Activated effector memory CD4-positive, alpha-beta T cell treated with anti-CD3 and anti-CD28 coated beads, Interleukin-2, amount 50 U/mL, for 16 hours (primary cell): Measurements from ENCODE around the gene HIPK4.
"Not testable (repeated sequence)": the region's sequence is repeated elsewhere in the genome, so short reads cannot be mapped to it uniquely, and the experiment has no call there.

Source experiments
- DNase-seq: peaks from one replicate; pipeline ENCODE4 v3.0.0-alpha.2; 2020

The HIPK4 gene

DNA sequence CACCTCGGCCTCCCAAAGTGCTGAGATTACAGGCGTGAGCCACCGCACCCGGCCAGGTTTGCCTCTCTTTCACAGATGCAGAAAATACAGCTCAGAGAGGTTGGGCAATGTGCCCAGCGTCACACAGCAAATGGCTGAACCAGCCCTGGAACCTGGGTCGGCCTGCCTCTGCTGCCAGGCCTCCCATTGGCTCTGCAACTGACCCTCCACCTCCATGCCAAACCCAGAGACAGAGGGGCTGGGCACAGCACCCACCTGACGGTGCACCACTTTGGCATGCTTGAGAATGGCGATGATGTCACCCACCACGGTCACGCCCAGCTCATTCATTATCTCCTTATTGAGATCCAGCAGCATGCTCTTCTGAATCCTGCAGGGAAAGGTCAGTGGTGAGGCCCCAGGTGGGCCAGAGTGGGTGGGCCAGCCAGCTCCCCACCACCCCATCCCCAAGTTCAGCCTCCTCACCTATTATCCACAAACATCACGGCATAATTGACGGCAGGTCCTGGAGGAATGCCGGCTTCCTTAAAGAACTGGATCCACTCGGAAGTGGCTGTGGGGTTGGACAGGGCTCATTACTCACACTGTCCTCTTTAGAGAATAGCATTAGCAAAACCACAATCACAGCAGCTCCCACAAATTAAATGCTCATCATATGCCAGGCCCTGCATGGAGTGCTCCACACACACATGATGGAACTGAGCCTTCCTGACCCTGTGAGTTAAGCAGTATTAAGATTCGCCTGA lies 54.0 kb downstream of the HIPK4 start:
- DNase-seq: no peak

DNA sequence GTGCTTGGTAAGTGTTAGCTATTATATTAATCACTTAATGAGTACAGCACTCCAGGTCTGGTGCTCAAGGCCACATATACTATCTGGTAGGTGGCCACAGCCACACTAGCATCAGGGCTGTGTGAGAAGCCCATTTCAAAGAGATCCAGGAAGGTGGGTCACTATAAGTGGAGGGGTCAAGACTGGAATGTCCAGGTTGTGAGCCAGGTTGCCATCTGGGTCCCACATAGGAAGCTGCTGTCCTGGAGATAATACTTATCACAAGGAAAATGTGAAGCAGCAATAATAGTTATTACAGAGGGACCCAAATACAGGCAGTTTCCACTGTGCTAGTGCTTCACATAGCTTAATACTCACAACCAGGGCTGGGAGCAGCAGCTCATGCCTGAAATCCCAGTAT lies 54.9 kb downstream of the HIPK4 start:
- DNase-seq: no peak

DNA sequence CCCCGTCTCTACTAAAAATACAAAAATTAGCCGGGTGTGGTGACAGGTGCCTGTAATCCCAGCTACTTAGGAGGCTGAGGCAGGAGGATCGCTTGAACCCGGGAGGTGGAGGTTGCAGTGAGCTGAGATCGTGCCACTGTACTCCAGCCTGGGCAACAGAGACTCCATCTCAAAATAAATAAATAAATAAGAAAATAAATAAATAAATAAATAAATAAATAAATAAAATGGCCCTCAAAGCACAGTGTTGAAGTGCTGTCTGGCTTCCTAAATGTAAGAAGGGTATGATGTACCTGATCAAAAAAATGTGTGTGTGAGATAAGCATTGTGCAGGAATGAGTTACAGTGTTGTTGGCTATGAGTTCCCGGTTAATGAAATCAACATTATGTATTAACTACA lies 56.9 kb downstream of the HIPK4 start:
- DNase-seq: not testable (repeated sequence)

DNA sequence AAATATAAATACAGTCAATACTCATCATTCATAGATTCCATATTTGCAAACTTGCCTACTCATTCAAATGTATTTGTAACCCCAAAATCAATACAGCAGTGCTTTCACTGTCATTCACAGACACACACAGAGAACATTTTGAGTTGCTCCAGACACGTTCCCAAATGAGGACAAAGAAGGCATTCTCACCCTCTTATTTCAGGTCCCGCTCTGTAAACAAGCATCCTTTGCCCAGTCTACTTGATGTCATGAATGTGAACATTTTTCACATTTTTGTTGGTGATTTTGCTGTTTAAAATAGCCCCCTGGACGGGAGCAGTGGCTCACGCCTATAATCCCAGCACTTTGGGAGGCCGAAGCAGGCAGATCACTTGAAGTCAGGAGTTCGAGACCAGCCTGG lies 57.3 kb downstream of the HIPK4 start:
- no peak for DNase-seq

DNA sequence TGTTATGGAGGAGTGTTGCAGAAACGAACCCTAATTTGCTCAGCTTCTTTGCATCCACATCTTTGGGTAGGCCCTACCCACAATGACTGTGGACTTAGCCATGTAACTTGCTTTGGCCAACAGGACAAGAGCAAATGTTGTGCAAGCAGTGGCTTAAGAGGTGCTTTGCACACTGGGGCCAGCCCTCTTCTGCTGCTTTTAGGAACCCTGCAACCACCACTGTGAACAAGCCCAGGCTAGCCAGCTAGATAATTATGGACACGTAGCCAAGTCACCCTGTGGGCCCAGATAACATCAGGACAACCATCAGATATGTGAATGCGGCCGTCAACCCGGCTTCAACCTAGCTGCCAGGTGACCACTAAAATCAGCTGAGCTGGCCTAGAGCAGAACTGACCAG lies 58.9 kb downstream of the HIPK4 start:
- no peak for DNase-seq
